Activated CD4-positive, alpha-beta T cell treated with anti-CD3 and anti-CD28 coated beads, Interleukin-10, Interleukin-2, amounts not matched to agents 100 ng/mL and 50 ng/mL, durations not matched to agents 16 hours and 8 hours (primary cell): ENCODE measurements around the gene SYMPK.
A peak's percentile ranks its signal among the peaks of the same experiment; 100 is the strongest.
"Not testable (repeated sequence)": the region's sequence is repeated elsewhere in the genome, so short reads cannot be mapped to it uniquely, and the experiment has no call there.

Source experiments
- DNase-seq: peaks from one replicate; pipeline ENCODE4 v3.0.0-alpha.2; 2020

SYMPK gene

GRCh38 chr19:45800070-45800553, 62.8 kb downstream of the SYMPK start:
- DNase-seq, result no peak

GRCh38 chr19:45799541-45799940, 63.4 kb downstream of the SYMPK start:
- DNase-seq, result not testable (repeated sequence)

GRCh38 chr19:45798995-45799517, 63.9 kb downstream of the SYMPK start:
- DNase-seq, result peak; percentile 55

- no peak for DNase-seq
Measured at GRCh38 chr19:45794627-45795026, 68.3 kb downstream of the SYMPK start.

GRCh38 chr19:45793876-45794275, 69.1 kb downstream of the SYMPK start:
- no peak for DNase-seq

- no peak for DNase-seq
Measured at GRCh38 chr19:45793178-45793564, 69.8 kb downstream of the SYMPK start.

- peak; percentile 100 for DNase-seq
Measured at GRCh38 chr19:45792470-45793177, 70.3 kb downstream of the SYMPK start, which contains the start of gene DMWD. TSS of gene DMWD (minus strand) at chr19:45792845. CDS start at chr19:45792756, 89 bp downstream.

GRCh38 chr19:45791744-45792469, 71.0 kb downstream of the SYMPK start:
- DNase-seq, result no peak

- DNase-seq, result peak; percentile 75
Measured at GRCh38 chr19:45790942-45791341, 72.0 kb downstream of the SYMPK start.

GRCh38 chr19:45789035-45789786, 73.7 kb downstream of the SYMPK start:
- DNase-seq, result no peak

- DNase-seq, result no peak
Measured at GRCh38 chr19:45786533-45786894, 76.4 kb downstream of the SYMPK start.

- DNase-seq, result no peak
Measured at GRCh38 chr19:45785781-45786532, 77.0 kb downstream of the SYMPK start.

GRCh38 chr19:45785097-45785496, 77.8 kb downstream of the SYMPK start:
- no peak for DNase-seq

- DNase-seq, result no peak
Measured at GRCh38 chr19:45784096-45784495, 78.9 kb downstream of the SYMPK start.

- no peak for DNase-seq
Measured at GRCh38 chr19:45782820-45783785, 79.8 kb downstream of the SYMPK start.

GRCh38 chr19:45782162-45782691, 80.7 kb downstream of the SYMPK start, which contains the start of gene DMPK:
TSS of gene DMPK (minus strand) at chr19:45782490. CDS start at chr19:45782352, 138 bp downstream.
- no peak for DNase-seq

- DNase-seq, result no peak
Measured at GRCh38 chr19:45781214-45782161, 81.5 kb downstream of the SYMPK start.

GRCh38 chr19:45780448-45781213, 82.3 kb downstream of the SYMPK start:
- no peak for DNase-seq

- no peak for DNase-seq
Measured at GRCh38 chr19:45780146-45780447, 82.8 kb downstream of the SYMPK start.
